A673 (cell line): ENCODE results near the gene MYBL2. TPM values are rescaled to one million over a fixed set of nuclear protein-coding genes. Genes with fewer than 3 reads are reported as not detected.

Experiments used
- BruUV-seq: library from RNA; stranded (reverse); fragments of 400-500 nt; replicated peaks from 2 replicates; lab custom pipeline; 2021; lab: Mats Ljungman, UMichigan
- CTCF ChIA-PET: fragments of 300-600 bp; sonication (Branson Sonifier 250); formaldehyde crosslinking; loops from one replicate; lab custom pipeline; 2022; ENCODE audit warnings: antibody characterized with exemption; lab: Charles Lee
- POLR2A ChIA-PET: fragments of 300-600 bp; sonication (Branson Sonifier 250); formaldehyde crosslinking; loops from one replicate; lab custom pipeline; 2022; ENCODE audit warnings: antibody characterized with exemption; ENCODE audit not compliant: low non-redundant PET; lab: Charles Lee
- DNase-seq: peaks from one replicate; pipeline ENCODE4 v3.0.0-alpha.2; 2015; ENCODE audit warnings: low spot score
- H3K27ac ChIP-seq: fragments of 200-600 bp; sonication (generic); 2 replicates; pipeline ENCODE4 v1.5.1; 2016; ENCODE audit warnings: mixed run types, low read depth, mild to moderate bottlenecking, mixed read lengths, antibody characterized with exemption, low read length; ENCODE audit not compliant: poor library complexity, severe bottlenecking
- H3K27me3 ChIP-seq: fragments of 200-600 bp; sonication (generic); replicated peaks from 2 replicates; pipeline ENCODE4 v1.6.1; 2017; ENCODE audit warnings: mixed run types, low read depth, mild to moderate bottlenecking, mixed read lengths, antibody characterized with exemption, low read length; ENCODE audit not compliant: insufficient read depth, poor library complexity
- H3K36me3 ChIP-seq: fragments of 200-600 bp; sonication (generic); 2 replicates; pipeline ENCODE4 v1.6.1; 2016; ENCODE audit warnings: mixed run types, mild to moderate bottlenecking, mixed read lengths, antibody characterized with exemption, low read length; ENCODE audit not compliant: insufficient read depth, poor library complexity, severe bottlenecking
- H3K4me1 ChIP-seq: fragments of 200-600 bp; sonication (generic); 2 replicates; pipeline ENCODE4 v1.6.1; 2017; ENCODE audit warnings: mixed run types, mild to moderate bottlenecking, mixed read lengths, antibody characterized with exemption, low read length; ENCODE audit not compliant: insufficient read depth, poor library complexity, severe bottlenecking
- H3K4me3 ChIP-seq: fragments of 200-600 bp; sonication (generic); 2 replicates; pipeline ENCODE4 v1.5.1; 2016; ENCODE audit warnings: low read depth, mixed run types, mild to moderate bottlenecking, mixed read lengths, low read length; ENCODE audit not compliant: poor library complexity, severe bottlenecking
- H3K9me3 ChIP-seq: fragments of 200-600 bp; sonication (generic); 2 replicates; pipeline ENCODE4 v1.6.1; 2016; ENCODE audit warnings: mixed run types, low read depth, mild to moderate bottlenecking, mixed read lengths, antibody characterized with exemption, low read length; ENCODE audit not compliant: poor library complexity, severe bottlenecking
- CTCF ChIP-seq: fragments of 300-800, 200-600 bp; sonication (generic); conservative IDR thresholded peaks from 2 replicates; pipeline ENCODE4 v1.5.1; 2017; ENCODE audit warnings: low read depth, mild to moderate bottlenecking, antibody characterized with exemption, low read length, moderate library complexity, mixed read lengths
- EZH2 ChIP-seq: fragments of 200-600 bp; sonication (generic); IDR thresholded peaks from 2 replicates; pipeline ENCODE4 v1.6.1; 2017; ENCODE audit warnings: borderline replicate concordance, low read depth, mild to moderate bottlenecking, mixed read lengths, antibody characterized with exemption, low read length; ENCODE audit not compliant: poor library complexity, severe bottlenecking
- intact Hi-C: fragments of 100-400 bp; cut with micrococcal nuclease; formaldehyde crosslinking; loops from one replicate; pipeline ENCODE4 v1.10.0; 2022; ENCODE audit not compliant: unreplicated experiment
- total RNA-seq: library from RNA; stranded (reverse); gene quantifications from 2 replicates; pipeline ENCODE4 v1.2.3, GENCODE V29; 2021

MYBL2 gene
- total RNA-seq, 1 experiment from 2014 or later: 256 TPM

- Histone ChIP-seq H3K36me3 (no peaks in the 10 kb centered on the region), H3K4me3 (no peak overlapping the region), H3K4me1 (peaks cover 20% of the 10 kb centered on the region), H3K27ac (no peak overlapping the region), H3K9me3 (no peaks in the 10 kb centered on the region), H3K27me3 (no peaks in the 10 kb centered on the region)
- intact Hi-C loops: loop anchor here (1.0 to 10.0 kb wide), 3 partner anchors 177 to 435 kb away; partner anchors contain the start of gene JPH2
- TF ChIP-seq CTCF: peak; percentile 99
- no peak for TF ChIP-seq EZH2
- peak; percentile 78 for DNase-seq
- no TSS peak for BruUV-seq
- ChIA-PET POLR2A (no interaction called here), CTCF (interaction anchor here (1.0 to 1.6 kb wide), 2 partner anchors 176 to 328 kb away, joined by 3 read pairs; no protein-coding TSS in a partner anchor)
Observed at GRCh38 chr20:43749734-43750294, 82.9 kb downstream of the MYBL2 start.

DNA sequence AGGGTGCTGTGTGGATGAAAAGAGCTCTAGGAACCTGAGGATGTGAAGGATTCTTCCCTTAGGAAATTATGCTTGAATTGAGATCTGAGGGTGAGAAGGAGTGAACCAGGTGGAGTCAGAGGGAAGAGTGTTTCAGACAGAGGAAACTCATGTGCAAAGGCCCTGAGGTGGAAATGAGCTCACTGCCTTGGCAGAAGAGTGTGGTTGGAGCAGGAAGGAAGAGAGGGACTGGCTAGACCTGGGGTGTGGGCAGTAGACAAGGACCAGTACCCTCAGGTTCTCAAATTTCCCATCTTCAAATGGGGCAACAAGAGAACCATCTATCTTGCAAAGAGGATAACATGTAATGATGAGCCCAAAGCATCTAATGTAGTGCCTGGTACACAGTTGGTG is 83.9 kb downstream of the MYBL2 start:
- Histone ChIP-seq H3K36me3 (no peaks in the 10 kb centered on the region), H3K27ac (no peak overlapping the region), H3K9me3 (no peaks in the 10 kb centered on the region), H3K4me1 (peaks cover 11% of the 10 kb centered on the region), H3K4me3 (no peak overlapping the region), H3K27me3 (no peaks in the 10 kb centered on the region)
- no peak for TF ChIP-seq CTCF
- no peak for TF ChIP-seq EZH2
- POLR2A ChIA-PET: no interaction called here
- intact Hi-C loops: loop anchor here (2.0 kb wide), 1 partner anchor 176 kb away; no protein-coding TSS in a partner anchor
- CTCF ChIA-PET: interaction anchor here (0.6 kb wide), 1 partner anchor 23 kb away, joined by 3 read pairs; no protein-coding TSS in a partner anchor
- DNase-seq: no peak
- no TSS peak for BruUV-seq

GRCh38 chr20:43751167-43752050 is 84.5 kb downstream of the MYBL2 start:
- POLR2A ChIA-PET: no interaction called here
- BruUV-seq: no TSS peak
- CTCF ChIA-PET: interaction anchor here (0.6 to 1.6 kb wide), 2 partner anchors 23 to 329 kb away, joined by 3 to 4 read pairs; no protein-coding TSS in a partner anchor
- TF ChIP-seq CTCF (no peak), EZH2 (no peak)
- H3K36me3 ChIP-seq: no peaks in the 10 kb centered on the region
- H3K9me3 ChIP-seq: no peaks in the 10 kb centered on the region
- H3K4me1 ChIP-seq: peaks cover 11% of the 10 kb centered on the region
- intact Hi-C loops: loop anchor here (2.0 kb wide), 1 partner anchor 175 kb away; no protein-coding TSS in a partner anchor
- H3K4me3 ChIP-seq: no peak overlapping the region
- no peak for DNase-seq
- no peaks in the 10 kb centered on the region for H3K27me3 ChIP-seq
- H3K27ac ChIP-seq: no peak overlapping the region
